NCI-H1436 treated with DMSO at 0.1 percent for 48 hours (cell line): ENCODE data around the gene METTL23.

Experiments used
- DNase-seq: peaks from one replicate; lab custom pipeline; 2025; lab: John Stamatoyannopoulos, UW

METTL23 gene, protein sequence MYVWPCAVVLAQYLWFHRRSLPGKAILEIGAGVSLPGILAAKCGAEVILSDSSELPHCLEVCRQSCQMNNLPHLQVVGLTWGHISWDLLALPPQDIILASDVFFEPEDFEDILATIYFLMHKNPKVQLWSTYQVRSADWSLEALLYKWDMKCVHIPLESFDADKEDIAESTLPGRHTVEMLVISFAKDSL

DNA sequence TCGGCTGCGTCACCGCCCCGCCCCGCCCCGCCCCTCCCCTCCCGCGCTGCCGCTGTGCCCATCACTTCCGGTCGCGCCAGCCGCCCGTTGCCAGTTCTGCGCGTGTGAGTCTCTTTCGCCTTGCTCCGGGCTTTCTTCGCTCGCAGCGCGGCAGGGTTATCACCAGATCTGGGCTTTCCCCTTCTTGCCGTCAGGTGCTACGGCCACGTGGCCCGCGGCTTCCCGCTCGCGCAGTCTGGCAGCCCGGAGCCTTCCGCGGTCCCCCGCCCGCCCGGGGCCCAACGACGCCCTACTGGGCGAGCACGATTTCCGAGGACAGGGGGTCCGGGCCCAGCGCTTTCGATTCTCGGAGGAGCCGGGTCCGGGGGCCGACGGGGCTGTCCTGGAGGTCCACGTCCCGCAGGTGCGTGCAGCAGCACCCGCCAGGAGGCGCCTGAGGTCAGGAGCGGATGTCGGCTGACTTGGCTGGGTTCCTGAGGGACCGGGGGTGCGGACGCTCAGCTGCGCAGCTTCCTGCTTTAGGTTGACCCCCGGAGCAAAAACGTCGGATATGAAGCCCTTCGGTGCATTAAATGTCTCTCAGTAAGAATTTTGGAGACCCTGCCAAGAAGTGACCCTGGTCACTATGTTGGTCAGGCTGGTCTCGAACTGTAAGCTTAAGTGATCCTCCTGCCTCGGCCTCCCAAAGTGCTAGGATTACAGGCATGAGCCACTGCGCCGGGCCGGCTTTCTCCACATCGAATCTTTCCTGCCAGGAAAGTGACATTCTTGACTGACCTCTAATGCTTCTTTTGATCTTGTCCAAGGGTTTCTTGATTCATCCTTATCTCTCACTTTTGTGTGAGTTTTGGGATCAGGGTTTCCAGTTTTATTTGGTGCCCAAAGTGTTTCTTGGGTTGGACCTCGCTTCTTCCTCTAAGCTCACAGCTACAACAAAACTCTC lies at the start of gene METTL23:
Gene METTL23, plus strand, starts transcription at position 64 of the 943 bp plus-strand sequence. CDS start 2,872 bp downstream, outside the sequence.
- DNase-seq = peak; percentile 22

- no peak for DNase-seq
These were observed 49.2 kb upstream of the METTL23 start for GRCh38 chr17:76677406-76677805.

- DNase-seq = no peak
These were observed 48.3 kb upstream of the METTL23 start for GRCh38 chr17:76678330-76678729.

DNA sequence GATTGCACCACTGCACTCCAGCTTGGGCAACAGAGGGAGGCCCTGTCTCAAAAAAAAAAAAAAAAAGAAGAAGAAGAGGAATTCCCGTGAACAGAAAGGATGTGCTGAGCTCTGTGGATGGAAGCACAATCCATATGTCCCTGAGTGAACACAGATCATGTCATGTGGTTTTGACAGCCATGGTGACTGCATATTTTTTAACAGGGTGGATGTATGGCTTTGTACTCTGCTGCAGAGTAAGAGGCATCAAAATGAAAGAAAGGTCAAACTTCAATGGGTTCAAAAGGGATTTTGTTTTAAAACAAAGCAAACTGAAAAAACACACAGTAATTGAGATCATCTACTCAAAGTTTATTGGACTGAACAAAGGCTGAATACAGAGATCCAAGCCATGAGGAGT lies 47.4 kb upstream of the METTL23 start:
- DNase-seq = no peak

- peak; percentile 29 for DNase-seq
These were observed 45.2 kb upstream of the METTL23 start for GRCh38 chr17:76681222-76682137.

GRCh38 chr17:76682296-76682695 lies 44.3 kb upstream of the METTL23 start:
- no peak for DNase-seq

DNA sequence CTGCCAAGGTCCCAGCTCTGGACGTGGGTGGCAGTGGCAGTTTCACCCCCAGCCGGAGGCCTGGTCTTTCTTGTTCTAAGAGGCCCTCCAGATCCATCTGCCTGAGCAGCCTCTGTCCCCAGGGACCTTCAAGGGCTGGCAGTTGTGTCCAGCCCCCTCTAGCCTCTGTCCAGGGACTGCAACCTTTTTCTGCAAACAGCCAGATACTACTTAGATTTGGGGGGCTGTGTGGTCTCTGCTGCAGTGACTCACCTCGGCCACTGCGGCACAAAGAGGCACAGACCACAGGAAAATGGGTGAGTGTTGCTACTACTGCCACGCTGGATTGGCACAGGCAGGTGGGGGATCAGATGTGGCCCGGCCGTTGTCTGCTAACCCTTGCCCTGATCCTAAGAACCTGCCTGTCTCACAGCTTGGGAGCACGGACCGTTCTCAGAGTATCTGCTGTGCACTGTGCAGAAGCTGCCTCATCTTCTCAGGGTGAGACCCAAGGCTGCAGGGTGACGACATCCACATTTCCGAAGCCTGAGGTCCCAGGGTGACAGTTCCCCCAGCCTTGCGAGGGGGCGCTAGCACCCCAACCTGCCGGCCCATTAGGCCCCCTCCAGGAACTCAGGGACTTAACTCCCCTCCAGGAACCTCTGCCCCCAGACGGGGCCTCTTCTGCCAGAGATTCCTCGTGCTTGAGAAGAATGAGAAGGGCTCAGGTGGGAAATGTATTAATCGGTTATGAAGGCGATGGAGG lies 43.5 kb upstream of the METTL23 start:
- no peak for DNase-seq

GRCh38 chr17:76683921-76684745 lies 42.5 kb upstream of the METTL23 start:
- DNase-seq = no peak

GRCh38 chr17:76684756-76685155 lies 41.9 kb upstream of the METTL23 start:
- no peak for DNase-seq

GRCh38 chr17:76685366-76685765 lies 41.3 kb upstream of the METTL23 start:
- no peak for DNase-seq

DNA sequence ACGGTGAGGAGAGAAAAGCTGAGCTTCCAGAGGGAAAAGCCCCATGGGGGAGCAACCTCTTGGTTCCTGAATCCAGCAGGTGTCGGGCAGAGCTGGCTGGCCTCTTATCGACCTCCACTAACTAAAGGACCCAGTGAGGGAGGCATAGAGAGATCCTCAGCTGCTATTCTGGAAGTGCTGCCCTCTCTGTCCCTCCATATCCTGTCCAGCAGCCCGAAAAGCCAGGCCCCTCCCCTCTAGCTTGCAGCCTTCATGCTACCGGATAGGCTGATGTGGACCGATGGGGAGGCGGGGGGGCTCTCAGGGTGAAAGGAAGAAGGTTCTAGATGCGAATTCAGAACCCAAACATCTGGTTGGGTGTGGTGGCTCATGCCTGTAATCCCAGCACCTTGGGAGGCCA lies 40.8 kb upstream of the METTL23 start:
- no peak for DNase-seq

DNA sequence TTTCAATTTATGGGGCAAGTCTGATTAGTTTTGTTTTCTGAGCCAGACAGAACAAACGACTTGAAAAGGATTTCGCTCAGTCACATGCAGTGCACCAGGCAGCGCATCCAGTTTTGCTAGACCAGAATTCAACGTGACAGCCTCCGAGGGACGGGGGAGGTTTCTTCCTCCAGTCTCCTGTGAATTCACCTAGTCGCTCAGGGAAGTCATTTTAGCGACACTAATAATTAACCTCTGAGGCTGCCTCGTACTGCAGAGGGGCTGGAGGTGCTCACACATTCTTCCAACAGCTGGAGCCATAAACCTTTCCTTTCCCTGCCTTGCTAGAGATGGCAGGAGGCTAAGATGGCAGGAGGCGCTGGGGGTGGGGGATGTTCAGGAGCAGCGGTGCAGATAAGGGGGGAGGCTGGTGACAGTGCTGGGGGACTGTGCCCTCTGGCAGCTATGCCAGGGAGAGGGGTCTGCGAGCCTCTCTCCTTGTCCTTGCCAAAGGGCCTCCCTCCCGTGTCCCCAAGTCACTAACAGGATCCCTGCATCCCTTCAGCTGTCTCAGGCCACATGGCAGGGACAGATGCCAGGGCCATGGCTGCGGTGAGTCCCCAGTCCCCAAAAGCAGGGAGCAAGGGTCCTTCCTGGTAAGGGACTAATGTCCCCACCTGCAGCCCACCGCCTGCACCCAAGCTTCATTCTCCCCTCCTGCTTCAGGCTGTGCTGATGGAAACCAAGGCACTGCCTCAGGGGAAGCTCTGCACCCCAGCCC lies 39.9 kb upstream of the METTL23 start:
- no peak for DNase-seq

GRCh38 chr17:76687298-76688164 lies 39.1 kb upstream of the METTL23 start:
- no peak for DNase-seq

DNA sequence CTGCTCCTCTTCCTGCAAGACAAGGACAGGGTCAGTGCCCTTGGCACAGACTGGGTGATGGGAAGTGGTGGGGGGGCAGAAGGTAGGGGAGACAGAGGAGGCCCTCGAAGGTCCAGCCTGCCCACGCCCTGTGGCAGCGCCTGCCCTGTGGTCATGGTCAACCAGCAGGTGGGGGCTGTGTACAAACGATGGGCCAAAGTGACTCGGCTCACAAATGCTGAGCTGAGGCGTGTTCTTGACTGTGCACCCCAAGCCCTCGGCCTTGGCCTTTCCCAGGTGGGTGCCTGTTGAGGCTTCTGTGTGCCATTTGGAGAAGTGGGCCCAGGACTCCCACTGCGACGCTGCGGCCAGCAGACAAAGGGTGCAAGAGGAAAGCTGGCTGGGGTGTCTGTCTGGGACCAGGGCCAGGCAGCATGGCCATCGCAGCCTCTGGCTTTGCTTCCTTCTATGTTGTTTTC lies 38.4 kb upstream of the METTL23 start:
- DNase-seq = no peak

DNA sequence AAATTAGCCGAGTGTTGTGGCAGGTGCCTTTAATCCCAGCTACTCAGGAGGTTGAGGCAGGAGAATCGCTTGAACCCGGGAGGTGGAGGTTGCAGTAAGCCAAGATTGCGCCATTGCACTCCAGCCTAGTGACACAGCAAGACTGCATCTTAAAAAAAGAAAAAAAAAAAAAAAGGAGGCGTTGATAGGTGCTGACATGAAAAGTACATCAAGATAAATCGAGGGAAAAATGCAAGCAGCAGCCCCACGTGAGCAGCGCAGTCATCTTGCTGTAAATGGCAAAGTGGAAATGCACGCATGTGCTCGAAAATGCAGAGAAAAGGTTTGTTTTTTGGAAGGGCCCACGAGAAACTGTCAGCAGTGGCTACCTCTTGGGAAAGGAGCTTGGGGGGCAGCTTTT lies 36.8 kb upstream of the METTL23 start:
- DNase-seq = no peak

DNA sequence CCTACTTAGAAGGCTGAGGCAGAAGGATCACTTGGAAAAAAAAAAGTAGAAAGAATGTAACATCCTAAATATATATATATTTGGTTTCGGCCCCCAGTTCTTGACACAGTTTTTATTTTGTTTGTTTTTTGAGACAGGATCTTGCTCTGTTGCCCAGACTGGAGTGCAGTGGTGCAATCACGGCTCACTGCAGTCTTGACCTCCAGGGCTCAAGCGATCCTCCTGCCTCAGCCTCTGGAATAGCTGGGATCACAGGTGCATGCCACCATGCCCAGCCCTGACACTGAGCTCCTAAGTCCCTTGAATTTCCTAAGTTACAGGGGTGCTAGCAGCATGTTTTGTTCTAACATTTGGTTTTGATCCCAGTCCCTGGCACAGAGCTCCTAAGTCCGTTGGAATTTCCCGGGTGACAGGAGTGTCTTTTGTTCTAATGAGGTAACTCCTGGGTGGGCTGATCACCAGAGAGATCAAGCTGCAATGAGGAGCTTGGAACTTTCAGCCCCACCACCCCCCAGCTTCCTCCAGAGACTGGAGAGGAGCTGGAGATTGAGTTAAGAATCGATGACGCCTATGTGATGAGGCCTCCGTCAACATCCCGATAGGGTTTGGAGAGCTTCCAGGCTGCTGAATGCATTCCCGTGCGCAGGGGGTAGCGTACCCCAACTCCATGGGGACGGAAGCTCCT lies 35.9 kb upstream of the METTL23 start:
- DNase-seq = no peak

DNA sequence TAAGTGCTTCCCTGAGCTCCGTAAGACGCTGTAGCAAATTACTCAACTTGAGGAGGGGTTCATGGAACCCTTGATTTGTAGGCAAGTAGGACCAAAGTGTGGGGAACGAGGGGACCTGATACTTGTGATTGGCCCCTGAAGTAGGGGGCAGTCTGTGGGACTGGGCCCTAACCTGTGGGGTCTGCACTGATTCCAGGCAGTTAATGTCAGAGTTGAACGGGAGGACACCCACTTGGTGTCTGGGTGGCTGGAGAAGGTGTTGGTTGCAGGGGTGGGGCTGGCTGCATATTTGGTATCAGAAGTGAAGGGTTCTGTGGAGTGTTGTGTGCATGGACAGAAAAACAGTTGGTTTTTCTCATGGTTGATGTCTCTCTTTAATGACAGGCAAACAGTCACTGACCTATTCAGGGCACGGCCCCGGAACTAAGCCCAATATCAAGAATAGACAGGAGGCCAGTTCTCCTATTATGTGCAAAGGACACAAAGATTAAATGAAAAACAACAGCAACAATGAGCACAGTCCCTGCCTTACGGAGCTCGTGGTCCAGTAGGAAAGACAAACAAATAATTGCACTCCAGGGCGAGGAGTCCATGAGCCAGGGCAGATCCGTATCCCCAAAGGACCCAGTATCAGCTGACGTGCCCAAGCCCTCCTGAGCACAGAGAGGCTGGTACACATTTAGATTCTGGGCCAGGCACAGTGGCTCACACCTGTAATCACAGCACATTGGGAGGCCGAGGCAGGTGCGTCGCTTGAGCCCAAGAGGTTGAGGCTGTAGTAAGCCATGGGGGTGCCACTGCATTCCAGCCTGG lies 35.1 kb upstream of the METTL23 start:
- no peak for DNase-seq
